OCI-LY7 (cell line): ENCODE measurements around the gene IP6K2.
A peak's percentile ranks its signal among the peaks of the same experiment; 100 is the strongest.

Source experiments
- CTCF ChIP-seq: fragments of 200-600 bp; sonication (generic); conservative IDR thresholded peaks from 2 replicates; pipeline ENCODE4 v1.5.1; 2014; ENCODE audit warnings: mild to moderate bottlenecking, antibody characterized with exemption, low read length, moderate library complexity, mixed read lengths
- EZH2phosphoT487 ChIP-seq: fragments of 200-600 bp; sonication (generic); IDR thresholded peaks from 2 replicates; pipeline ENCODE4 v1.6.1; 2018; ENCODE audit warnings: low read depth, borderline replicate concordance, mild to moderate bottlenecking, mixed run types, antibody characterized with exemption, low read length, moderate library complexity, mixed read lengths

- TF ChIP-seq CTCF (peak; percentile 81), EZH2phosphoT487 (no peak)
Measured at GRCh38 chr3:48685603-48686511, 31.2 kb downstream of the IP6K2 start, which contains the start of gene NCKIPSD.
